ENCODE measurements around the gene GPR162.

GPR162 gene

GRCh38 chr12:6821591-6822425 is at the start of gene GPR162:
GPR162 (plus strand) TSS chr12:6821821; CDS start chr12:6823899, 2,078 bp downstream.
- Histone ChIP-seq H3K9me3 (ENCODE audit: control insufficient read depth, insufficient read depth, low read length) (no peaks in the 10 kb centered on the region), H3K4me1 (ENCODE audit: insufficient read depth, low read length) (peaks cover 29% of the 10 kb centered on the region), H3K36me3 (ENCODE audit: insufficient read depth, low read length) (no peaks in the 10 kb centered on the region), H3K9ac (ENCODE audit: low read depth, low read length) (peak within 1 kb of the TSS; percentile 64)

GRCh38 chr12:6772331-6772695 is 49.3 kb upstream of the GPR162 start, which contains the start of gene LAG3:
LAG3 (plus strand) TSS chr12:6772520; CDS start chr12:6772853, 333 bp downstream.
- Histone ChIP-seq H3K4me1 (ENCODE audit: insufficient read depth, low read length) (peaks cover 21% of the 10 kb centered on the region), H3K36me3 (ENCODE audit: insufficient read depth, low read length) (no peaks in the 10 kb centered on the region), H3K9ac (ENCODE audit: low read depth, low read length) (peak within 1 kb of the TSS; percentile 39), H3K9me3 (ENCODE audit: control insufficient read depth, insufficient read depth, low read length) (no peaks in the 10 kb centered on the region)

- Histone ChIP-seq H3K9ac (ENCODE audit: low read depth, low read length) (peak overlapping the region; percentile 39), H3K4me1 (ENCODE audit: insufficient read depth, low read length) (peaks cover 21% of the 10 kb centered on the region), H3K36me3 (ENCODE audit: insufficient read depth, low read length) (no peaks in the 10 kb centered on the region), H3K9me3 (ENCODE audit: control insufficient read depth, insufficient read depth, low read length) (no peaks in the 10 kb centered on the region)
These were observed 48.7 kb upstream of the GPR162 start for GRCh38 chr12:6772726-6773589.

- no peaks in the 10 kb centered on the region for H3K9me3 ChIP-seq (ENCODE audit: control insufficient read depth, insufficient read depth, low read length)
- peaks cover 15% of the 10 kb centered on the region for H3K4me1 ChIP-seq (ENCODE audit: insufficient read depth, low read length)
- no peaks in the 10 kb centered on the region for H3K36me3 ChIP-seq (ENCODE audit: insufficient read depth, low read length)
- H3K9ac ChIP-seq (ENCODE audit: low read depth, low read length), result peak overlapping the region; percentile 39; the same call in 1 of the 2 replicates
These were observed 47.9 kb upstream of the GPR162 start for GRCh38 chr12:6773590-6774351.

- no peaks in the 10 kb centered on the region for H3K36me3 ChIP-seq (ENCODE audit: insufficient read depth, low read length)
- no peak overlapping the region for H3K9ac ChIP-seq (ENCODE audit: low read depth, low read length)
- H3K4me1 ChIP-seq (ENCODE audit: insufficient read depth, low read length), result peaks cover 11% of the 10 kb centered on the region
- H3K9me3 ChIP-seq (ENCODE audit: control insufficient read depth, insufficient read depth, low read length), result no peaks in the 10 kb centered on the region
These were observed 47.0 kb upstream of the GPR162 start for GRCh38 chr12:6774499-6775062.

- H3K4me1 ChIP-seq (ENCODE audit: insufficient read depth, low read length), result peaks cover 11% of the 10 kb centered on the region
- H3K9me3 ChIP-seq (ENCODE audit: control insufficient read depth, insufficient read depth, low read length), result no peaks in the 10 kb centered on the region
- H3K36me3 ChIP-seq (ENCODE audit: insufficient read depth, low read length), result no peaks in the 10 kb centered on the region
- H3K9ac ChIP-seq (ENCODE audit: low read depth, low read length), result no peak overlapping the region
These were observed 46.1 kb upstream of the GPR162 start for GRCh38 chr12:6775185-6776174.

- peaks cover 11% of the 10 kb centered on the region for H3K4me1 ChIP-seq (ENCODE audit: insufficient read depth, low read length)
- no peak overlapping the region for H3K9ac ChIP-seq (ENCODE audit: low read depth, low read length)
- no peaks in the 10 kb centered on the region for H3K36me3 ChIP-seq (ENCODE audit: insufficient read depth, low read length)
- H3K9me3 ChIP-seq (ENCODE audit: control insufficient read depth, insufficient read depth, low read length), result no peaks in the 10 kb centered on the region
These were observed 44.2 kb upstream of the GPR162 start for GRCh38 chr12:6777386-6777785.

GRCh38 chr12:6778217-6778573 is 43.4 kb upstream of the GPR162 start:
- peak overlapping the region; percentile 52 for H3K9ac ChIP-seq (ENCODE audit: low read depth, low read length)
- peaks cover 6% of the 10 kb centered on the region for H3K4me1 ChIP-seq (ENCODE audit: insufficient read depth, low read length)
- no peaks in the 10 kb centered on the region for H3K9me3 ChIP-seq (ENCODE audit: control insufficient read depth, insufficient read depth, low read length)
- no peaks in the 10 kb centered on the region for H3K36me3 ChIP-seq (ENCODE audit: insufficient read depth, low read length)

GRCh38 chr12:6778574-6779550 is 42.8 kb upstream of the GPR162 start:
- H3K9me3 ChIP-seq (ENCODE audit: control insufficient read depth, insufficient read depth, low read length), result no peaks in the 10 kb centered on the region
- H3K9ac ChIP-seq (ENCODE audit: low read depth, low read length), result peak overlapping the region; percentile 52
- H3K4me1 ChIP-seq (ENCODE audit: insufficient read depth, low read length), result peaks cover 4% of the 10 kb centered on the region
- H3K36me3 ChIP-seq (ENCODE audit: insufficient read depth, low read length), result no peaks in the 10 kb centered on the region

- no peaks in the 10 kb centered on the region for H3K36me3 ChIP-seq (ENCODE audit: insufficient read depth, low read length)
- no peaks in the 10 kb centered on the region; the same call in 1 of the 2 replicates for H3K4me1 ChIP-seq (ENCODE audit: insufficient read depth, low read length)
- no peaks in the 10 kb centered on the region for H3K9me3 ChIP-seq (ENCODE audit: control insufficient read depth, insufficient read depth, low read length)
- H3K9ac ChIP-seq (ENCODE audit: low read depth, low read length), result no peak overlapping the region
These were observed 41.8 kb upstream of the GPR162 start for GRCh38 chr12:6779708-6780432.

GRCh38 chr12:6780573-6780972 is 41.0 kb upstream of the GPR162 start:
- Histone ChIP-seq H3K9ac (ENCODE audit: low read depth, low read length) (no peak overlapping the region), H3K4me1 (ENCODE audit: insufficient read depth, low read length) (no peaks in the 10 kb centered on the region; the same call in 1 of the 2 replicates), H3K36me3 (ENCODE audit: insufficient read depth, low read length) (no peaks in the 10 kb centered on the region), H3K9me3 (ENCODE audit: control insufficient read depth, insufficient read depth, low read length) (no peaks in the 10 kb centered on the region)

GRCh38 chr12:6782119-6782518 is 39.5 kb upstream of the GPR162 start:
- peaks cover 2% of the 10 kb centered on the region for H3K4me1 ChIP-seq (ENCODE audit: insufficient read depth, low read length)
- no peak overlapping the region for H3K9ac ChIP-seq (ENCODE audit: low read depth, low read length)
- no peaks in the 10 kb centered on the region for H3K9me3 ChIP-seq (ENCODE audit: control insufficient read depth, insufficient read depth, low read length)
- no peaks in the 10 kb centered on the region for H3K36me3 ChIP-seq (ENCODE audit: insufficient read depth, low read length)
